KMS-11 (cell line): ENCODE results near the gene ANGPTL8.

Source experiments
- H2AFZ ChIP-seq: fragments of 200-600 bp; sonication (generic); 2 replicates; pipeline ENCODE4 v1.6.1; 2016; ENCODE audit warnings: antibody characterized with exemption, mixed run types, low read depth
- H3K27ac ChIP-seq: fragments of 200-600 bp; sonication (generic); 2 replicates; pipeline ENCODE4 v1.6.1; 2016; ENCODE audit warnings: mild to moderate bottlenecking, mixed run types
- H3K27me3 ChIP-seq: fragments of 200-600 bp; sonication (generic); 2 replicates; pipeline ENCODE4 v1.6.1; 2017; ENCODE audit warnings: mild to moderate bottlenecking, low read depth, mixed run types, moderate library complexity; ENCODE audit not compliant: insufficient read depth
- H3K36me3 ChIP-seq: fragments of 200-600 bp; sonication (generic); 2 replicates; pipeline ENCODE4 v1.6.1; 2017; ENCODE audit warnings: mild to moderate bottlenecking, mixed run types; ENCODE audit not compliant: insufficient read depth
- H3K4me1 ChIP-seq: fragments of 200-600 bp; sonication (generic); 2 replicates; pipeline ENCODE4 v1.6.1; 2016; ENCODE audit warnings: mild to moderate bottlenecking, low read depth, mixed run types; ENCODE audit not compliant: poor library complexity, severe bottlenecking
- H3K4me2 ChIP-seq: fragments of 200-600 bp; sonication (generic); 2 replicates; pipeline ENCODE4 v1.7.0; 2016; ENCODE audit warnings: mild to moderate bottlenecking, mixed run types
- H3K4me3 ChIP-seq: fragments of 200-600 bp; sonication (generic); IDR thresholded peaks from 2 replicates; pipeline ENCODE4 v1.6.1; 2017; ENCODE audit warnings: low read depth, low read length, mixed read lengths; ENCODE audit not compliant: insufficient read depth
- H3K79me2 ChIP-seq: fragments of 200-600 bp; sonication (generic); 2 replicates; pipeline ENCODE4 v1.6.1; 2016; ENCODE audit warnings: low read depth, mixed run types; ENCODE audit not compliant: insufficient read depth
- H3K9ac ChIP-seq: fragments of 200-600 bp; sonication (generic); 2 replicates; pipeline ENCODE4 v1.6.1; 2016; ENCODE audit warnings: mild to moderate bottlenecking, mixed run types
- H4K20me1 ChIP-seq: fragments of 200-600 bp; sonication (generic); 2 replicates; pipeline ENCODE4 v1.6.1; 2016; ENCODE audit warnings: mild to moderate bottlenecking, mixed run types; ENCODE audit not compliant: insufficient read depth
- CTCF ChIP-seq: fragments of 200-600 bp; sonication (generic); conservative IDR thresholded peaks from 2 replicates; pipeline ENCODE4 v1.6.1; 2017; ENCODE audit warnings: low read depth, mild to moderate bottlenecking, antibody characterized with exemption, low read length, moderate library complexity, mixed read lengths

Gene ANGPTL8

GRCh38 chr19:11278670-11279069 lies 39.3 kb downstream of the ANGPTL8 start:
- no peaks in the 10 kb centered on the region for H3K79me2 ChIP-seq
- no peak overlapping the region for H3K27ac ChIP-seq
- H3K27me3 ChIP-seq, result peaks cover 62% of the 10 kb centered on the region
- TF ChIP-seq CTCF, result no peak
- no peak overlapping the region for H3K9ac ChIP-seq
- H2AFZ ChIP-seq, result no peak overlapping the region
- H3K4me2 ChIP-seq, result no peak overlapping the region
- no peak overlapping the region for H3K4me3 ChIP-seq
- H4K20me1 ChIP-seq, result no peaks in the 10 kb centered on the region
- H3K4me1 ChIP-seq, result peaks cover 11% of the 10 kb centered on the region
- no peaks in the 10 kb centered on the region for H3K36me3 ChIP-seq

GRCh38 chr19:11279505-11280236 lies 40.3 kb downstream of the ANGPTL8 start:
- H3K27me3 ChIP-seq, result peaks cover 62% of the 10 kb centered on the region

GRCh38 chr19:11281356-11282049 lies 42.1 kb downstream of the ANGPTL8 start:
- H2AFZ ChIP-seq, result no peak overlapping the region
- H3K27ac ChIP-seq, result no peak overlapping the region
- H4K20me1 ChIP-seq, result no peaks in the 10 kb centered on the region
- H3K4me1 ChIP-seq, result peaks cover 11% of the 10 kb centered on the region
- no peak overlapping the region for H3K4me3 ChIP-seq
- no peaks in the 10 kb centered on the region for H3K79me2 ChIP-seq
- TF ChIP-seq CTCF, result no peak
- no peak overlapping the region for H3K4me2 ChIP-seq
- peaks cover 71% of the 10 kb centered on the region for H3K27me3 ChIP-seq
- no peaks in the 10 kb centered on the region for H3K36me3 ChIP-seq
- H3K9ac ChIP-seq, result no peak overlapping the region

More at GRCh38 chr19:11279505-11280236, 40.3 kb downstream of the ANGPTL8 start:
- no peak overlapping the region for H3K4me3 ChIP-seq
- no peak for TF ChIP-seq CTCF
- no peaks in the 10 kb centered on the region for H3K36me3 ChIP-seq
- H3K4me2 ChIP-seq, result no peak overlapping the region; the same call in 1 of the 2 replicates
- no peak overlapping the region for H3K9ac ChIP-seq
- no peak overlapping the region for H3K27ac ChIP-seq
- no peak overlapping the region for H2AFZ ChIP-seq
- H3K79me2 ChIP-seq, result no peaks in the 10 kb centered on the region
- peaks cover 11% of the 10 kb centered on the region for H3K4me1 ChIP-seq
- H4K20me1 ChIP-seq, result no peaks in the 10 kb centered on the region

- Histone ChIP-seq H3K27ac (no peak overlapping the region), H3K27me3 (peaks cover 62% of the 10 kb centered on the region), H2AFZ (no peak overlapping the region), H3K4me1 (peaks cover 7% of the 10 kb centered on the region), H3K36me3 (no peaks in the 10 kb centered on the region), H4K20me1 (no peaks in the 10 kb centered on the region), H3K9ac (no peak overlapping the region), H3K4me3 (no peak overlapping the region), H3K4me2 (no peak overlapping the region), H3K79me2 (no peaks in the 10 kb centered on the region)
- no peak for TF ChIP-seq CTCF
Observed at GRCh38 chr19:11284515-11284914, 45.1 kb downstream of the ANGPTL8 start.
